NCI-H774 (cell line): ENCODE results near the gene MT3.

Source experiments
- DNase-seq: peaks from one replicate; lab custom pipeline; 2025; lab: John Stamatoyannopoulos, UW

Gene MT3

DNA sequence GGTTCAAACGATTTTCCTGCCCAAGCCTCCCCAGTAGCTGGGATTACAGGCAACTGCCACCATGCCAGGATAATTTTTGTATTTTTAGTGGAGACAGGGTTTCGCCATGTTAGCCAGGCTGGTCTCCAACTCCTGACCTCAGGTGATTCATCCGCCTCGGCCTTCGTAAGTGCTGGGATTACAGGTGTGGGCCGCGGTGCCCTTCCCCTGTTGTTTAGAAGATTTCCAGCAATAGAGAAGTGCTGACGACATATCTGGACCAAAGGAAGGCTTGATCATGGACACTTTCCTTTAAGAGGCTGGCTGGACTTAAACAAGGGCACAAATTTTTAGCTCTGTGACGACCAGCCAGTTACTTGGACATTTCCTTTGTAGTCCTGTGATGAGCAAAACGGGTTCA is 41.9 kb downstream of the MT3 start:
- no peak for DNase-seq

DNA sequence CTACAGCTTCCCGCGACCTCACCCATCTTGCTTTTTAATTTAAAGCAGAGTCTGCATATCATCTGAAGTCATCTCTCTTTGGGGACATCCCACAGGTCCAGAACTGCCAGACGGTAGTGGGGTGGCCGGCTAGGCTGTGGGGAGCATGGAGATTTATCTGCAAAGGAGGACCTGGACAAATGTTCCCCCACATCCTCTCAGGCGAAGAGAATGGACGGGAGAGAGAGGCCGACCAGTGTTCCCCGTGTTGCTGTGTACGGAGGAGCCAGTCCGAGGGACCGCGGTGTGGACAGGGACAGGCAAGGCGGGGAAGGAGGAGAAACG is 42.5 kb downstream of the MT3 start:
- DNase-seq: no peak

DNA sequence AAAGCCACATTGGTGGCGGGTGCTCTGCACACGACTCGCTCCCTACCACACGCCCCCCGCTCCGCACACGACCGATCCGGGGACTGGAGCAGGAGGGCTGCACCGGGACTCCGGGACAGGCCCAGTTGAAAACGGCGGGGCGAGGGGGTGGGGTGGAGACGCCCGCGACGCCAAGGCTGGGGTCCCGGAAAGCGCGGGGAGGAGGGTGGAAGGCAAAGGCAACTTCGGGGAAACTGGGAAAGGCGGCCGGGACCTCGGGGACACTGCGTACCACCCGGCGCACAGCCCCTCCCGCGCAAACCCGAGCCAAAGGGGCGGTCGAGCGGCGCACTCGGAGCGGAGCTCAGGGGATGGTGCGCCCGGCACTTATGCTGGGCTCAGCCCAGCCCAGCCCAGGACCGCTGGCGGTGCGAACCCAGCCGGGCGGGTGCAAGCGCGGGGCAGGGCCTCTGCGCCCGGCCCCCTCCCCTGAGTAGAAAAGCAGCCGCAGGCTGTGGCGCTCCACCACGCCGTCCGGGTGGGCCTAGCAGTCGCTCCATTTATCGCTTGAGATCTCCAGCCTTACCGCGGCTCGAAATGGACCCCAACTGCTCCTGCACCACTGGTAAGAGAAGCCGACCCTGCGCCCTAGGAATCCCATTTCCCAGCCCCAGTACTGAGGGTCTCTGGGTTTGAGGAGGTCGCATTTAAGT is 43.0 kb downstream of the MT3 start, which contains the start of gene MT1M:
Gene MT1M (plus strand): TSS at position 504 of the 692 bp plus-strand sequence. CDS start 73 bp downstream, at position 577.
- no peak for DNase-seq

DNA sequence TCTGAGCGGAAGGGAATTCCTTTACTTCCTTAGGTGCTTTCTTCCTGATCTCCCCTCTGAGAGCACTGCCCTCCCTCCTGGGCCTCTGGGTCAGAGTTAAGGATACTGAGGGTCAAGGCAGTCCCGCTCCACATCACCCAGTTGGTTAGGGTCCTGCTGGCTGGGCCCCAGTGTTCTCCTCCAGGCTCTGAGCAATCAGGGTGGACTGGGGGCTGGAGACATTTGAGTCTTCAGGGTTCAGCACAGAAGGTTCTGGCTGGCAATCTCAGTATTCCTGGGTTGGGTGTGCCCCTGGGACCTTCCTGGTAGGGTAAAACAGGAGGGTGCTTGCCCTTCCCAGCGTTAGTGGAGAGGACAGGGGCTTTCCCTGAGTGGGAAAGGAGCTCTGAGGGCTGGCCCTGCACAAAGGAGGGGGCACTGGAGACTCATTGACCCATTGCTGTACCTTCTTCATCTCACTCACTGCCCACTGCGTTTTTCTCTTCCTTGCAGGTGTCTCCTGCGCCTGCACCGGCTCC is 43.6 kb downstream of the MT3 start:
- DNase-seq: no peak

DNA sequence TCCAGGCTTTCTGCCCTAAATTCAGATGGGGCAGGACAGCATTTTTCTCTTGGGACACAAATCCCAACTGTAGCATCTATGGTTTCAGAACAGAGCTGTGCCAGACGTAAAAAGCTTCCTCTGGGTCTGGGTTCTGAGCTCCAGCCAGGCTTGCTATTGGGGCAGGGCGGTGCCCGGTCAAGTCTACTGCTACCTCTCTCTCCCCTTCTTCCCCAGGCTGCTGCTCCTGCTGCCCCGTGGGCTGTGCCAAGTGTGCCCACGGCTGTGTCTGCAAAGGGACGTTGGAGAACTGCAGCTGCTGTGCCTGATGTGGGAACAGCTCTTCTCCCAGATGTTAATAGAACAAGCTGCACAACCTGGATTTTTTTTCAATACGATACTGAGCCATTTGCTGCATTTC is 44.2 kb downstream of the MT3 start:
- DNase-seq: no peak

DNA sequence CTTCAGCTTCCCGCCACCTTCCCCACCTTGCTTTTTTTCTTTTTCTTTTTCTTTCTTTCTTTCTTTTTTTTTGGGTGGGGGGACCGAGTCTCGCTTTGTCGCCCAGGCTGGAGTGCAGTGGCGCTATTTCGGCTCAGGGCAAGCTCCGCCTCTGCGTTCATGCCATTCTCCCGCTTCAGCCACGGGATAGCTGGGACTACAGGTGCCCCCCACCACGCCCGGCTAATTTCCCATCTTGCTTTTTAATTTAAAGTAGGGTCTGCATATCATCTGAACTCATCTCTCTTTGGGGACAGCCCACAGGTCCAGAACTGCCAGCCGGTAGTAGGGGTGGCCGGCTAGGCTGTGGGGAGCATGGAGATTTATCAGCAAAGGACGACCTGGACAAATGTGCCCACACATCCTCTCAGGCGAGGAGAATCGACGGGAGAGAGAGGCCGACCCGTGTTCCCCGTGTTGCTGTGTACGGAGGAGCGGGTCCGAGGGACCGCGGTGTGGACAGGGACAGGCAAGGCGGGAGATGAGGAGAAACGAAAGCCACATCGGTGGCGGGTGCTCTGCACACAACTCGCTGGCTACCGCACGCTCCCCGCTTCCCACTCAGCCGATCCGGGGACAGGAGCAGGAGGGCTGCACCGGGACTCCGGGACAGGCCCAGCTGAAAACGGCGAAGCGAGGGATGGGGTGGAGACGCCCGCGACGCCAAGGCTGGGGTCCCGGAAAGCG is 45.5 kb downstream of the MT3 start:
- no peak for DNase-seq

DNA sequence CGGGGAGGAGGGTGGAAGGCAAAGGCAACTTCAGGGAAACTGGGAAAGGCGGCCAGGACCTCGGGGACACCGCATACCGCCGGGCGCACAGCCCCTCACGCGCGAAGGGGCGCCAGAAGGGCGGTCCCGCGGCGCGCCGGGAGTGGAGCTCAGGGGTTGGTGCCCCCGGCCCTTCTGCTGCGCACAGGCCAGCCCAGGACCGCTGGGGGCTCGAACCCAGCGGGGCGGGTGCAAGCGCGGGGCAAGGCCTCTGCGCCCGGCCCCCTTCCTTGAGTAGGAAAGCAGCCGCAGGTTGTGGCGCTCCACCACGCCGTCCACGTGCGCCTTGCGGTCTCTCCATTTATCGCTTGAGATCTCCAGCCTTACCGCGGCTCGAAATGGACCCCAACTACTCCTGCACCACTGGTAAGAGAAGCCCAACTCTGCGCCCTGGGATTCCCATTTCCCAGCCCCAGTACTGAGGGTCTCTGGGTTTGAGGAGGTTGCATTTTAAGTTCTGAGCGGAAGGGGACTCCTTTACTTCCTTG is 46.2 kb downstream of the MT3 start:
- no peak for DNase-seq

DNA sequence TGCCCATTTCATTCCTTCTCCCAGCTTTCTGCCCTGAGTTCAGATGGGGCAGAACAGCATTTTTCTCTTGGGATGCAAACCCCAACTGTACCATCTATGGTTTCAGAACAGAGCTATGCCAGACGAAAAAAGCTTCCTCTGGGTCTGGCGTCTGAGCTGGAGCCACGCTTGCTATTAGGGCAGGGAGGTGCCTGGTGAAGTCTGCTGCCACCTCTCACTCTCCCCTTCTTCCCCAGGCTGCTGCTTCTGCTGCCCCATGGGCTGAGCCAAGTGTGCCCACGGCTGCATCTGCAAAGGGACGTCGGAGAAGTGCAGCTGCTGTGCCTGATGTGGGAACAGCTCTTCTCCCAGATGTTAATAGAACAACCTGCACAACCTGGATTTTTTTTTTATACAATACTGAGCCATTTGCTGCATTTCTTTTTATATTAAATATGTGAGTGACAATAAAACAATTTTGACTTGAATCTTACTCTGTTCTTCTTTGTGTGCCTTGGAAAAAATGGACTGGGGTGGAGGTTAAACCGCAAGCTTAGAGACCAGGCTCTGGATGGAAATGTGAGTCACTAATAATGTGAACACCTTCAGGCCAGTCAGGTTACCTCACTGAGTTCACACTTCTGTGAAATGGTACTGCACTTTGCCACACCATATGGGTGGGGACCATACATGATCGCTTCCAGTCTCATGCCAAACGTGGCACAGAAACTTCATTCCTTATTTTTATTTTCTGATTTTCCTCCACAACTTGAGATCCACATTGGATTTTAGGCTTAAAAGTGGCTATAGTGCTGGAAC is 47.5 kb downstream of the MT3 start:
- DNase-seq: no peak

DNA sequence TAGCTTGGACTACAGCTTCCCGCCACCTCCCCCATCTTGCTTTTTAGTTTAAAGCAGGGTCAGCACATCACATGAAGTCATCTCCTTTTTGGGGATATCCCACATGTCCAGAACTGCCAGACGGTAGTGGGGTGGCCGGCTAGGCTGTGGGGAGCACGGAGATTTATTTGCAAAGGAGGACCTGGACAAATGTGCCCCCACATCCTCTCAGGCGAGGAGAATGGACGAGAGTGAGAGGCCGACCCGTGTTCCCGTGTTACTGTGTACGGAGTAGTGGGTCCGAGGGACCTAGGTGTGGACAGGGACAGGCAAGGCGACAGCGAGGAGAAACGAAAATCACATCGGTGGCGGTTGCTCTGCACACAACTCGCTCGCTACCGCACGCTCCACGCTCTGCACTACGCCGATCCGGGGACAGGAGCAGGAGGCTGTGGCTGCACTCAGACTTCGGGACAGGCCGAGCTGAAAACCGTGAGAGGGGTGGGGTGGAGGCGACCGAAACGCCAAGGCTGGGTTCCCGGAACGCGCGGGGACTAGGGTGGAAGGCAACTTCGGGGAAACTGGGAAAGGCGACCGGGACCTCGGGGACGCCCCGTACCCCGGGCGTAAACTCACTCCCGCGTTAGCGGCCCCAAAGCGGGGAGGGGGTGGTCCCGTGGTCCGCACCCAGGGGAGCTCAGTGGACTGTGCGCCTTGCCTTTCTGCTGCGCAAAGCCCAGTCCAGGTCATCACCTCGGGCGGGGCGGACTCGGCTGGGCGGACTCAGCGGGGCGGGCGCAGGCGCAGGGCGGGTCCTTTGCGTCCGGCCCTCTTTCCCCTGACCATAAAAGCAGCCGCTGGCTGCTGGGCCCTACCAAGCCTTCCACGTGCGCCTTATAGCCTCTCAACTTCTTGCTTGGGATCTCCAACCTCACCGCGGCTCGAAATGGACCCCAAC is 48.8 kb downstream of the MT3 start, which contains the start of gene MT1A:
Gene MT1A (plus strand): TSS at position 853 of the 937 bp plus-strand sequence. CDS start 73 bp downstream, at position 926.
- DNase-seq: peak; percentile 16

DNA sequence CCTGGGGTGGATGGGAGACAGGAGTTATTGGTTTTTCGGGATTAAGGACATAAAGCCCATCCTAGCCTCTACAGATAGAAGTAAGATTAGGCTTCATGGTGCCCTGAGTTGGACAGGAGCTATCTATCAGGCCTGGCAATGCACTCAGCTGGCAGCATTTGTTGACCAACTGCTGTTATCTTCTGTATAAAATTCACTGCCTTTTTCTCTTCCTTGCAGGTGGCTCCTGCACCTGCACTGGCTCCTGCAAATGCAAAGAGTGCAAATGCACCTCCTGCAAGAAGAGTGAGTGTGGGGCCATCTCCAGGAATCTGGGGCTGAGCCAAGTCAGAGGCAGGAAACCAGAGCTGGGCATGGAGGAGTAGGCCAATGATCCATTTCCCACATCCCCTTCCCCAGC is 49.7 kb downstream of the MT3 start:
- DNase-seq: no peak

DNA sequence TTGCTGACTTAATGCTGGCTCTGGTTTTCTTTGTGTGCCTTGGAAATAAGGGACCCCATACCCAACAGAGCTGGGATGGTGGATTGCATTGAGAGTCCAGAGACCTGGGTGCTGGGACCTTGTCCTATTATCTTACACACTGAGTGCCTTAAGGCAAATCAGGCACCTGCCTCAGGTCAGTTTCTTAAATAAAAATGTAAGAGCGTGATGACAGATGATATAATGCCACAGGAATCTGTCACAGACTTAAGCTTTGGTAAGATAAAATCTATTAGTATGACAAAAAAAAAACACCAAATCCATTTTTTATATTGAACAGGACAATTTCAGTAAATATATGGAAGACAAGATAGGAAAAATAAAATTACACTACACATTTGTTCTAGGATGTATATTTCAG is 50.7 kb downstream of the MT3 start:
- no peak for DNase-seq
